ENCODE measurements around the gene PPARGC1A. TPM values are rescaled to one million over a fixed set of nuclear protein-coding genes. Genes with fewer than 3 reads are reported as not detected.

The PPARGC1A gene
- total and polyA plus RNA-seq, 10 of the 15 experiments (the other 5 are each of a cell fraction or from before 2014, with no cell fraction given) = 0.01 to 0.05 (median 0.04) TPM; not detected in 7

- Histone ChIP-seq H3K4me3 (no peak overlapping the region), H3K36me3 (ENCODE audit: control insufficient read depth in 2 of 2, insufficient read depth in 2 of 2, low read length in 1 of 2) (no peaks in the 10 kb centered on the region), H3K9ac (ENCODE audit: control insufficient read depth, insufficient read depth, low read length) (no peak overlapping the region), H3K9me3 (replicated peaks; ENCODE audit: control insufficient read depth, insufficient read depth, low read length) (no peaks in the 10 kb centered on the region), H3K27ac (ENCODE audit: control insufficient read depth, insufficient read depth) (no peak overlapping the region), H3K4me1 (ENCODE audit: control insufficient read depth, insufficient read depth, low read length) (no peaks in the 10 kb centered on the region), H4K20me1 (ENCODE audit: control insufficient read depth, insufficient read depth) (no peaks in the 10 kb centered on the region), H3K79me2 (ENCODE audit: control insufficient read depth, insufficient read depth, low read length) (no peaks in the 10 kb centered on the region), H2AFZ (ENCODE audit: control insufficient read depth, low read depth, low read length) (no peak overlapping the region), H3K4me2 (ENCODE audit: control insufficient read depth, insufficient read depth) (no peak overlapping the region), H3K27me3 (replicated peaks in 1 of 2; ENCODE audit: control insufficient read depth in 2 of 2, insufficient read depth in 2 of 2, low read length in 1 of 2) (no peaks in the 10 kb centered on the region)
- FAIRE-seq (no peak), DNase-seq (ENCODE audit: low read depth, low spot score) (no peak), ATAC-seq (no peak)
- intact Hi-C loops (cut with micrococcal nuclease; ENCODE audit: unreplicated experiment) (no loop called here), in situ Hi-C loops (cut with MboI) (no loop called here)
- no TSS peak for BruUV-seq (replicated peaks)
- no peak for TF ChIP-seq NFYB (IDR thresholded peaks at IDR 0.05; ENCODE audit: insufficient read depth, low read depth, low read length)
- TF ChIP-seq MEF2B (IDR thresholded peaks at IDR 0.05; ENCODE audit: partially characterized antibody, poor library complexity, severe bottlenecking) = no peak
- TF ChIP-seq YBX1 (IDR thresholded peaks at IDR 0.05) = no peak
- no peak for TF ChIP-seq JUNB (IDR thresholded peaks at IDR 0.05)
- TF ChIP-seq DPF2 (IDR thresholded peaks at IDR 0.05) = no peak
- TF ChIP-seq SRF (IDR thresholded peaks at IDR 0.05; ENCODE audit: low read depth in 2 of 2, low read length in 2 of 2) = no peak
- TF ChIP-seq RELA (IDR thresholded peaks at IDR 0.05; ENCODE audit: borderline replicate concordance, partially characterized antibody) = no peak
- TF ChIP-seq E4F1 (IDR thresholded peaks at IDR 0.05; ENCODE audit: borderline replicate concordance, partially characterized antibody) = no peak
- no peak for TF ChIP-seq POU2F2 (IDR thresholded peaks at IDR 0.05; ENCODE audit: borderline replicate concordance, low read depth, low read length)
- TF ChIP-seq TCF12 (IDR thresholded peaks at IDR 0.05; ENCODE audit: low read depth, low read length) = no peak
- no peak for TF ChIP-seq ASH2L (IDR thresholded peaks at IDR 0.05; ENCODE audit: borderline replicate concordance, low read depth)
- no peak for TF ChIP-seq PML (IDR thresholded peaks at IDR 0.05; ENCODE audit: low read length)
- TF ChIP-seq RAD51 (IDR thresholded peaks at IDR 0.05) = no peak
- TF ChIP-seq MYC (IDR thresholded peaks at IDR 0.05; ENCODE audit: insufficient read depth, insufficient read length, insufficient replicate concordance, low read length, severe bottlenecking) = no peak
- TF ChIP-seq, protein P1, sequence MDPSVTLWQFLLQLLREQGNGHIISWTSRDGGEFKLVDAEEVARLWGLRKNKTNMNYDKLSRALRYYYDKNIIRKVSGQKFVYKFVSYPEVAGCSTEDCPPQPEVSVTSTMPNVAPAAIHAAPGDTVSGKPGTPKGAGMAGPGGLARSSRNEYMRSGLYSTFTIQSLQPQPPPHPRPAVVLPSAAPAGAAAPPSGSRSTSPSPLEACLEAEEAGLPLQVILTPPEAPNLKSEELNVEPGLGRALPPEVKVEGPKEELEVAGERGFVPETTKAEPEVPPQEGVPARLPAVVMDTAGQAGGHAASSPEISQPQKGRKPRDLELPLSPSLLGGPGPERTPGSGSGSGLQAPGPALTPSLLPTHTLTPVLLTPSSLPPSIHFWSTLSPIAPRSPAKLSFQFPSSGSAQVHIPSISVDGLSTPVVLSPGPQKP (IDR thresholded peaks at IDR 0.05; ENCODE audit: low read depth, low read length) = no peak
- TF ChIP-seq SIN3A (IDR thresholded peaks at IDR 0.05; ENCODE audit: low read depth, low read length) = no peak
- TF ChIP-seq EGR1 (IDR thresholded peaks at IDR 0.05; ENCODE audit: borderline replicate concordance in 1 of 2, low read depth in 2 of 2, low read length in 2 of 2) = no peak
- no peak for TF ChIP-seq HDAC6 (IDR thresholded peaks at IDR 0.05; ENCODE audit: unreplicated experiment)
- no peak for TF ChIP-seq CHD1 (IDR thresholded peaks at IDR 0.05; ENCODE audit: low read depth, low read length)
- TF ChIP-seq TAF1 (IDR thresholded peaks at IDR 0.05; ENCODE audit: borderline replicate concordance, low read depth, low read length) = no peak
- WGBS (ENCODE audit: insufficient coverage, insufficient replicate concordance, low lambda C conversion rate, missing lambda C conversion rate) = 3% methylated on average over 2 of the region's 2 CpGs
- ChIA-PET POLR2A (no interaction called here), RAD21 (ENCODE audit: unreplicated experiment) (no interaction called here), SMC1A (ENCODE audit: uncharacterized antibody, unreplicated experiment) (no interaction called here), CTCF (no interaction called here)
Measured at GRCh38 chr4:23937173-23937572, 47.3 kb upstream of the PPARGC1A start.
